H9 (cell line): ENCODE results near the gene SH3PXD2B. TPM values are rescaled to one million over a fixed set of nuclear protein-coding genes. Genes with fewer than 3 reads are reported as not detected.

Source experiments
- DNase-seq: peaks from one replicate; pipeline ENCODE4 v3.0.0-alpha.2; 2017
- H2AFZ ChIP-seq: one replicate; pipeline ENCODE4 v1.6.1; 2013; ENCODE audit warnings: mild to moderate bottlenecking, low read length, control low read depth, moderate library complexity
- H2AK5ac ChIP-seq: 2 replicates; pipeline ENCODE4 v1.6.1; 2013; ENCODE audit warnings: low read length, control low read depth, mixed read lengths; ENCODE audit not compliant: insufficient read length
- H2BK120ac ChIP-seq: one replicate; pipeline ENCODE4 v1.6.1; 2013; ENCODE audit warnings: low read depth, mild to moderate bottlenecking, low read length, control low read depth, inconsistent platforms; ENCODE audit not compliant: poor library complexity, severe bottlenecking
- H2BK12ac ChIP-seq: 2 replicates; pipeline ENCODE4 v1.6.1; 2013; ENCODE audit warnings: low read length, control low read depth, mixed read lengths, low read depth; ENCODE audit not compliant: insufficient read length
- H2BK15ac ChIP-seq: 2 replicates; pipeline ENCODE4 v1.6.1; 2013; ENCODE audit warnings: low read depth, low read length, control low read depth
- H2BK20ac ChIP-seq: one replicate; pipeline ENCODE4 v1.6.1; 2013; ENCODE audit warnings: low read depth, mild to moderate bottlenecking, low read length, control low read depth, inconsistent platforms; ENCODE audit not compliant: poor library complexity, severe bottlenecking
- H2BK5ac ChIP-seq: 2 replicates; pipeline ENCODE4 v1.6.1; 2013; ENCODE audit warnings: low read length, control low read depth, mixed read lengths; ENCODE audit not compliant: insufficient read length
- H3K14ac ChIP-seq: 2 replicates; pipeline ENCODE4 v1.6.1; 2013; ENCODE audit warnings: low read length, control low read depth; ENCODE audit not compliant: insufficient read depth
- H3K18ac ChIP-seq: 2 replicates; pipeline ENCODE4 v1.6.1; 2013; ENCODE audit warnings: low read depth, mild to moderate bottlenecking, mixed read lengths, low read length, control low read depth; ENCODE audit not compliant: insufficient read length
- H3K23ac ChIP-seq: 2 replicates; pipeline ENCODE4 v1.6.1; 2013; ENCODE audit warnings: low read length, control low read depth, mixed read lengths, low read depth; ENCODE audit not compliant: insufficient read length
- H3K23me2 ChIP-seq: 2 replicates; pipeline ENCODE4 v1.6.1; 2013; ENCODE audit warnings: low read depth, mild to moderate bottlenecking, mixed read lengths, low read length, control low read depth; ENCODE audit not compliant: insufficient read length, poor library complexity, severe bottlenecking
- H3K27ac ChIP-seq: 2 replicates; pipeline ENCODE4 v1.5.1; 2013; ENCODE audit warnings: low read length, control low read depth, mixed read lengths, low read depth; ENCODE audit not compliant: insufficient read length
- H3K27me3 ChIP-seq: 2 replicates; pipeline ENCODE4 v1.6.1; 2013; ENCODE audit warnings: low read length, control low read depth, inconsistent platforms; ENCODE audit not compliant: insufficient read depth
- H3K4ac ChIP-seq: 2 replicates; pipeline ENCODE4 v1.6.1; 2013; ENCODE audit warnings: low read depth, mild to moderate bottlenecking, control low read depth, inconsistent platforms, low read length, moderate library complexity
- H3K4me1 ChIP-seq: 2 replicates; pipeline ENCODE4 v1.6.1; 2013; ENCODE audit warnings: low read length, control low read depth, inconsistent platforms; ENCODE audit not compliant: insufficient read depth
- H3K4me2 ChIP-seq: 2 replicates; pipeline ENCODE4 v1.6.1; 2013; ENCODE audit warnings: low read length, control low read depth, mixed read lengths; ENCODE audit not compliant: insufficient read length, insufficient read depth
- H3K56ac ChIP-seq: 2 replicates; pipeline ENCODE4 v1.6.1; 2013; ENCODE audit warnings: low read depth, mild to moderate bottlenecking, mixed read lengths, low read length, control low read depth; ENCODE audit not compliant: insufficient read length
- H3K79me1 ChIP-seq: 2 replicates; pipeline ENCODE4 v1.6.1; 2013; ENCODE audit warnings: low read depth, mild to moderate bottlenecking, moderate library complexity, low read length, control low read depth, inconsistent platforms; ENCODE audit not compliant: insufficient read depth, poor library complexity, severe bottlenecking
- H3K79me2 ChIP-seq: 2 replicates; pipeline ENCODE4 v1.6.1; 2013; ENCODE audit warnings: low read length, control low read depth, inconsistent platforms; ENCODE audit not compliant: insufficient read depth
- H3K9ac ChIP-seq: 2 replicates; pipeline ENCODE4 v1.6.1; 2013; ENCODE audit warnings: low read length, control low read depth, mixed read lengths; ENCODE audit not compliant: insufficient read length; ENCODE audit errors: extremely low read depth
- H3K9me3 ChIP-seq: one replicate; pipeline ENCODE4 v1.6.1; 2013; ENCODE audit warnings: low read depth, low read length, inconsistent platforms; ENCODE audit not compliant: control insufficient read depth
- H3T11ph ChIP-seq: one replicate; pipeline ENCODE4 v1.6.1; 2013; ENCODE audit warnings: mild to moderate bottlenecking, low read length, control low read depth, inconsistent platforms
- H4K20me1 ChIP-seq: one replicate; pipeline ENCODE4 v1.6.1; 2013; ENCODE audit not compliant: control insufficient read depth, insufficient read length, insufficient read depth
- H4K5ac ChIP-seq: 2 replicates; pipeline ENCODE4 v1.6.1; 2013; ENCODE audit warnings: low read depth, mild to moderate bottlenecking, mixed read lengths, low read length, control low read depth; ENCODE audit not compliant: insufficient read length
- H4K8ac ChIP-seq: replicated peaks from 2 replicates; pipeline ENCODE4 v1.6.1; 2013; ENCODE audit warnings: low read length, control low read depth, mixed read lengths, low read depth; ENCODE audit not compliant: insufficient read length
- H4K91ac ChIP-seq: 2 replicates; pipeline ENCODE4 v1.6.1; 2013; ENCODE audit warnings: low read depth, mild to moderate bottlenecking, moderate library complexity, mixed read lengths, low read length, control low read depth; ENCODE audit not compliant: insufficient read length
- H3K27ac Mint-ChIP-seq, 3 experiments: 2 replicates in 2 of 3; 3 replicates in 1 of 3; pipeline ENCODE4 v1.8.0; 2020 to 2021; ENCODE audit warnings: mixed read lengths in 3 of 3, mild to moderate bottlenecking in 1 of 3, moderate library complexity in 1 of 3
- H3K27me3 Mint-ChIP-seq: 2 replicates; pipeline ENCODE4 v1.8.0; 2021; ENCODE audit warnings: low read depth, mild to moderate bottlenecking, moderate library complexity, mixed read lengths
- H3K36me3 Mint-ChIP-seq, 3 experiments: 2 replicates in 2 of 3; 3 replicates in 1 of 3; pipeline ENCODE4 v1.8.0; 2020 to 2021; ENCODE audit warnings: low read depth in 3 of 3, mixed read lengths in 3 of 3; ENCODE audit not compliant: insufficient read depth in 1 of 3
- H3K4me1 Mint-ChIP-seq, 2 experiments: 2 replicates each; pipeline ENCODE4 v1.8.0; 2020; ENCODE audit warnings: mixed read lengths in 2 of 2
- H3K4me3 Mint-ChIP-seq, 2 experiments: 2 replicates in 1 of 2; 3 replicates in 1 of 2; pipeline ENCODE4 v1.8.0; 2020 to 2021; ENCODE audit warnings: mild to moderate bottlenecking in 2 of 2, mixed read lengths in 2 of 2, moderate library complexity in 1 of 2
- H3K9me3 Mint-ChIP-seq, 2 experiments: 2 replicates in 1 of 2; 3 replicates in 1 of 2; pipeline ENCODE4 v1.8.0; 2020; ENCODE audit warnings: mild to moderate bottlenecking in 2 of 2, mixed read lengths in 2 of 2, moderate library complexity in 1 of 2
- CTCF ChIP-seq: fragments of 200-600 bp; sonication (generic); conservative IDR thresholded peaks from 3 replicates; pipeline ENCODE4 v1.8.0; 2021; ENCODE audit warnings: antibody characterized with exemption, mild to moderate bottlenecking
- WGBS: extraction: QIAGEN DNeasy Blood & Tissue Kit; methylation state at CpG from one replicate; pipeline ENCODE4 v1.1.7; 2013; ENCODE audit warnings: missing lambda C conversion rate, low lambda C conversion rate, mixed read lengths; ENCODE audit not compliant: insufficient read length; ENCODE audit errors: extremely low coverage; 5-methylcytosine and 5-hydroxymethylcytosine counted together
- total RNA-seq: library from RNA; stranded (reverse); gene quantifications from 2 replicates; pipeline ENCODE4 v1.2.1, GENCODE V29; 2021

The SH3PXD2B gene
- total RNA-seq, 1 experiment from 2014 or later, result 49.0 TPM

GRCh38 chr5:172447646-172448365 lies 6.5 kb downstream of the SH3PXD2B start:
- Histone ChIP-seq H3K4me1 (0 out of 2 replicates have a peak, but pooled peaks cover 4% of the 10 kb centered on the region), H3K4me2 (no peak overlapping the region), H2BK12ac (no peak overlapping the region), H3K9me3 (no peaks in the 10 kb centered on the region), H3K18ac (no peak overlapping the region), H3K9ac (no peak overlapping the region), H3K79me2 (peaks cover 14% of the 10 kb centered on the region; the same call in 1 of the 2 replicates), H3K23me2 (no peaks in the 10 kb centered on the region), H2BK15ac (no peak overlapping the region), H2AK5ac (no peak overlapping the region), H3K23ac (no peak overlapping the region), H4K5ac (no peak overlapping the region), H3K56ac (no peak overlapping the region), H4K91ac (no peak overlapping the region), H3T11ph (no peak overlapping the region), H4K8ac (no peak overlapping the region), H3K27me3 (no peaks in the 10 kb centered on the region), H3K79me1 (peaks cover 11% of the 10 kb centered on the region), H2BK5ac (no peak overlapping the region), H2BK120ac (no peak overlapping the region), H4K20me1 (no peaks in the 10 kb centered on the region), H3K14ac (no peak overlapping the region), H3K4ac (no peak overlapping the region), H2BK20ac (no peak overlapping the region), H2AFZ (no peak overlapping the region), H3K27ac (no peak overlapping the region)
- no peak; the same call in 2 of the 3 replicates for TF ChIP-seq CTCF
- Mint-ChIP-seq H3K4me1 (peaks cover 38 to 63% of the 10 kb centered on the region in 2 experiments), H3K27ac (peak overlapping the region in 1 of 3 experiments; percentile 53; a peak in 1 of 7 replicates), H3K4me3 (no peak overlapping the region), H3K27me3 (no peaks in the 10 kb centered on the region; the same call in 1 of the 2 replicates), H3K36me3 (peaks cover 3 to 29% (median 6%) of the 10 kb centered on the region in 3 experiments; a peak in 5 of 7 replicates), H3K9me3 (no peaks in the 10 kb centered on the region)
- DNase-seq, result no peak
- WGBS, result no CpG with 5 or more reads among the region's 8 CpGs
